ENCODE results near the gene SLC25A4. TPM values are rescaled to one million over a fixed set of nuclear protein-coding genes. Genes with fewer than 3 reads are reported as not detected.

The SLC25A4 gene
- total and polyA plus RNA-seq, 2 of the 4 experiments (the other 2 are of a cell fraction), result 16.0 to 21.6 TPM

DNA sequence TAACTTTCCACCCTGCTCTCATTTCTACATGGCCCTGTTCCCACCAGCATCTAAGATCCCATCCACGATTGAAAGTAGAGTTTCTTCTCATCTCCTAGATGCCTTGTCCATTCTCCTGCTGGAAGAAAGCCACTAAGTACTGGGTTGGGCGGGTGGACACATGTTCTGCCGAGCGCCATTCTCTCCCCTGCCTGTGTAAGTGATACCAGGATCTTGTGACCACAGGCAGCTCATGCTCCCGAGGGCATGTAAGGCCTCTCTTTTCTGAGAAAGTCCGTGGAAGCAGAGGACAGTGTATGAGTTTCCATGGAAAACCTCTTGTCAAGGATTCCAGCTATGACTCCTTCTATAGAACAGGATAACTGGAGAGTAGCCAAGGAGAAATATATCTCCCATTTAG, 3.3 kb upstream of the SLC25A4 start:
- BruUV-seq (replicated peaks), result no TSS peak
- H3K4me2 ChIP-seq (ENCODE audit: low read depth, low read length), result no peak overlapping the region
- no peak for DNase-seq
- peaks cover 5% of the 10 kb centered on the region for H3K27me3 ChIP-seq (ENCODE audit: control insufficient read depth, insufficient read depth, low read length)
- no peaks in the 10 kb centered on the region for H3K9me3 ChIP-seq (ENCODE audit: control insufficient read depth, insufficient read depth, low read length)
- no peaks in the 10 kb centered on the region for H3K36me3 ChIP-seq (ENCODE audit: control insufficient read depth, insufficient read depth, low read length)
- no peak overlapping the region for H4K8ac ChIP-seq (ENCODE audit: low read depth in 2 of 2, low read length in 2 of 2)
- no peaks in the 10 kb centered on the region for H3K9me1 ChIP-seq (ENCODE audit: insufficient read depth, low read length)
- no peak overlapping the region for H3K4me3 ChIP-seq (ENCODE audit: insufficient read depth, low read depth, low read length)
- no peak overlapping the region for H2BK20ac ChIP-seq (ENCODE audit: low read depth, low read length)
- H2BK15ac ChIP-seq (ENCODE audit: low read depth, low read length), result no peak overlapping the region
- CTCF ChIA-PET, result interaction anchor here (1.3 kb wide), 1 partner anchor 44 kb away, joined by 3 read pairs; no protein-coding TSS in a partner anchor
- no peak overlapping the region for H3K18ac ChIP-seq (ENCODE audit: low read depth, low read length)
- H3K79me1 ChIP-seq (ENCODE audit: low read depth in 1 of 2, low read length in 2 of 2), result peaks cover 0 to 8% of the 10 kb centered on the region in 2 experiments; a peak in 2 of 4 replicates
- dilution Hi-C loops (cut with HindIII; ENCODE audit: low sequenced_read_pairs, unreplicated experiment) (no loop called here), intact Hi-C loops (cut with micrococcal nuclease) (loop anchor here (5.0 to 10.0 kb wide), 3 partner anchors 168 to 903 kb away; no protein-coding TSS in a partner anchor), in situ Hi-C loops (cut with MboI; ENCODE audit: low sequenced_read_pairs) (loop anchor here (5.0 to 10.0 kb wide), 2 partner anchors 97 to 135 kb away; no protein-coding TSS in a partner anchor)
- H2AK5ac ChIP-seq (ENCODE audit: low read depth, low read length), result no peak overlapping the region
- H3K56ac ChIP-seq (ENCODE audit: extremely low read depth, insufficient read depth, low read length), result no peak overlapping the region
- ATAC-seq (ENCODE audit: low read depth), result no peak
- H2AFZ ChIP-seq (replicated peaks; ENCODE audit: low read length, poor library complexity), result peak overlapping the region; percentile 56
- no CpG with 5 or more reads among the region's 6 CpGs for WGBS, 2 experiments (ENCODE audit: extremely low coverage in 2 of 2, insufficient read length in 1 of 2)
- no peak overlapping the region for H3K9ac ChIP-seq (ENCODE audit: low read depth, low read length)
- no peaks in the 10 kb centered on the region; the same call in 1 of the 2 replicates for H4K20me1 ChIP-seq (ENCODE audit: insufficient read depth, low read length)
- H3K23ac ChIP-seq (ENCODE audit: low read depth, low read length), result no peak overlapping the region
- H4K5ac ChIP-seq (ENCODE audit: low read depth, low read length), result no peak overlapping the region
- H3K27ac ChIP-seq (ENCODE audit: insufficient read depth, low read length), result no peak overlapping the region
- H2AK9ac ChIP-seq (replicated peaks; ENCODE audit: low read depth, low read length, poor library complexity), result no peak overlapping the region
- no peak overlapping the region for H3K4ac ChIP-seq (ENCODE audit: low read depth, low read length)
- no peak overlapping the region for H2BK5ac ChIP-seq (ENCODE audit: low read depth, low read length, poor library complexity, severe bottlenecking)
- H4K91ac ChIP-seq (ENCODE audit: insufficient read depth, low read depth, low read length), result no peak overlapping the region
- no peak overlapping the region for H2BK120ac ChIP-seq (ENCODE audit: low read depth, low read length)
- POLR2A ChIA-PET (ENCODE audit: unreplicated experiment), result no interaction called here
- H3K4me1 ChIP-seq (ENCODE audit: control insufficient read depth, insufficient read depth, low read length), result no peaks in the 10 kb centered on the region; the same call in 1 of the 2 replicates
- TF ChIP-seq MAFK (IDR thresholded peaks at IDR 0.05; ENCODE audit: low read depth, low read length) (no peak), POLR2A (IDR thresholded peaks at IDR 0.05; ENCODE audit: low read depth, low read length) (no peak), NFE2L2 (IDR thresholded peaks at IDR 0.05; ENCODE audit: low read depth, low read length) (no peak), BHLHE40 (IDR thresholded peaks at IDR 0.05; ENCODE audit: low read depth, low read length) (no peak), RFX5 (IDR thresholded peaks at IDR 0.05; ENCODE audit: low read depth, low read length) (no peak), MAZ (IDR thresholded peaks at IDR 0.05; ENCODE audit: borderline replicate concordance, low read depth, low read length) (no peak)
- no peak overlapping the region for H3K14ac ChIP-seq (replicated peaks; ENCODE audit: low read depth, low read length)

Data from IMR-90 (cell line).